Measurements from ENCODE around the gene DFFB. TPM values are rescaled to one million over a fixed set of nuclear protein-coding genes. Genes with fewer than 3 reads are reported as not detected.

Gene DFFB
- polyA plus RNA-seq, 1 donor from 2014 or later = 20.2 TPM

- Histone ChIP-seq H3K27ac (ENCODE audit: low read length) (no peak overlapping the region), H3K36me3 (ENCODE audit: insufficient read depth, low read length) (no peaks in the 10 kb centered on the region), H2AFZ (ENCODE audit: low read depth, low read length) (no peak overlapping the region), H3K27me3 (ENCODE audit: insufficient read depth, low read depth, low read length) (no peaks in the 10 kb centered on the region), H3K4me2 (ENCODE audit: low read length) (no peak overlapping the region), H3K9ac (ENCODE audit: low read length) (no peak overlapping the region), H3K9me3 (ENCODE audit: low read length) (no peaks in the 10 kb centered on the region), H3F3A (ENCODE audit: insufficient read depth, low read length, poor library complexity, severe bottlenecking) (no peaks in the 10 kb centered on the region), H4K20me1 (ENCODE audit: insufficient read depth) (no peaks in the 10 kb centered on the region), H3K4me3 (ENCODE audit: low read length) (no peak overlapping the region), H3K79me2 (replicated peaks; ENCODE audit: insufficient read depth, low read length) (no peaks in the 10 kb centered on the region), H3K9me2 (ENCODE audit: insufficient read depth, low read length) (no peaks in the 10 kb centered on the region)
- TF ChIP-seq, protein P1, sequence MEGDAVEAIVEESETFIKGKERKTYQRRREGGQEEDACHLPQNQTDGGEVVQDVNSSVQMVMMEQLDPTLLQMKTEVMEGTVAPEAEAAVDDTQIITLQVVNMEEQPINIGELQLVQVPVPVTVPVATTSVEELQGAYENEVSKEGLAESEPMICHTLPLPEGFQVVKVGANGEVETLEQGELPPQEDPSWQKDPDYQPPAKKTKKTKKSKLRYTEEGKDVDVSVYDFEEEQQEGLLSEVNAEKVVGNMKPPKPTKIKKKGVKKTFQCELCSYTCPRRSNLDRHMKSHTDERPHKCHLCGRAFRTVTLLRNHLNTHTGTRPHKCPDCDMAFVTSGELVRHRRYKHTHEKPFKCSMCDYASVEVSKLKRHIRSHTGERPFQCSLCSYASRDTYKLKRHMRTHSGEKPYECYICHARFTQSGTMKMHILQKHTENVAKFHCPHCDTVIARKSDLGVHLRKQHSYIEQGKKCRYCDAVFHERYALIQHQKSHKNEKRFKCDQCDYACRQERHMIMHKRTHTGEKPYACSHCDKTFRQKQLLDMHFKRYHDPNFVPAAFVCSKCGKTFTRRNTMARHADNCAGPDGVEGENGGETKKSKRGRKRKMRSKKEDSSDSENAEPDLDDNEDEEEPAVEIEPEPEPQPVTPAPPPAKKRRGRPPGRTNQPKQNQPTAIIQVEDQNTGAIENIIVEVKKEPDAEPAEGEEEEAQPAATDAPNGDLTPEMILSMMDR (IDR thresholded peaks at IDR 0.05; ENCODE audit: poor library complexity, severe bottlenecking) = no peak
- no peak for TF ChIP-seq RAD21 (conservative IDR thresholded peaks at IDR 0.05)
- TF ChIP-seq REST (IDR thresholded peaks at IDR 0.05; ENCODE audit: borderline replicate concordance) = no peak
- TF ChIP-seq TAF1 (IDR thresholded peaks at IDR 0.05; ENCODE audit: low read depth) = no peak
- no peak for TF ChIP-seq EZH2 (IDR thresholded peaks at IDR 0.05; ENCODE audit: borderline replicate concordance, insufficient read depth, low read length, poor library complexity, severe bottlenecking)
- TF ChIP-seq MXI1 (conservative IDR thresholded peaks at IDR 0.05; ENCODE audit: poor library complexity, severe bottlenecking) = no peak
- TF ChIP-seq EP300 (conservative IDR thresholded peaks at IDR 0.05; ENCODE audit: poor library complexity, severe bottlenecking) = no peak
- no peak for TF ChIP-seq SMC3 (conservative IDR thresholded peaks at IDR 0.05; ENCODE audit: poor library complexity)
- no peak for TF ChIP-seq POLR2AphosphoS5 (IDR thresholded peaks at IDR 0.05)
These were observed 51.7 kb downstream of the DFFB start for GRCh38 chr1:3908886-3909517.

GRCh38 chr1:3909615-3910014 lies 52.3 kb downstream of the DFFB start:
- no peaks in the 10 kb centered on the region for H3F3A ChIP-seq (ENCODE audit: insufficient read depth, low read length, poor library complexity, severe bottlenecking)
- no peaks in the 10 kb centered on the region for H3K79me2 ChIP-seq (replicated peaks; ENCODE audit: insufficient read depth, low read length)
- no peak for TF ChIP-seq TAF1 (IDR thresholded peaks at IDR 0.05; ENCODE audit: low read depth)
- TF ChIP-seq EP300 (conservative IDR thresholded peaks at IDR 0.05; ENCODE audit: poor library complexity, severe bottlenecking) = no peak
- TF ChIP-seq, protein P1 (IDR thresholded peaks at IDR 0.05; ENCODE audit: poor library complexity, severe bottlenecking) = no peak
- no peak for TF ChIP-seq MXI1 (conservative IDR thresholded peaks at IDR 0.05; ENCODE audit: poor library complexity, severe bottlenecking)
- TF ChIP-seq REST (IDR thresholded peaks at IDR 0.05; ENCODE audit: borderline replicate concordance) = no peak
- TF ChIP-seq RAD21 (conservative IDR thresholded peaks at IDR 0.05) = no peak
- TF ChIP-seq SMC3 (conservative IDR thresholded peaks at IDR 0.05; ENCODE audit: poor library complexity) = no peak
- no peak for TF ChIP-seq POLR2AphosphoS5 (IDR thresholded peaks at IDR 0.05)
- TF ChIP-seq EZH2 (IDR thresholded peaks at IDR 0.05; ENCODE audit: borderline replicate concordance, insufficient read depth, low read length, poor library complexity, severe bottlenecking) = no peak
- H3K27ac ChIP-seq (ENCODE audit: low read length) = no peak overlapping the region
- H3K27me3 ChIP-seq (ENCODE audit: insufficient read depth, low read depth, low read length) = no peaks in the 10 kb centered on the region
- no peak overlapping the region for H3K4me3 ChIP-seq (ENCODE audit: low read length)
- no peak overlapping the region for H2AFZ ChIP-seq (ENCODE audit: low read depth, low read length)
- no peaks in the 10 kb centered on the region for H4K20me1 ChIP-seq (ENCODE audit: insufficient read depth)
- no peak overlapping the region for H3K4me2 ChIP-seq (ENCODE audit: low read length)
- H3K36me3 ChIP-seq (ENCODE audit: insufficient read depth, low read length) = no peaks in the 10 kb centered on the region
- H3K9me3 ChIP-seq (ENCODE audit: low read length) = no peaks in the 10 kb centered on the region
- no peaks in the 10 kb centered on the region for H3K9me2 ChIP-seq (ENCODE audit: insufficient read depth, low read length)
- no peak overlapping the region for H3K9ac ChIP-seq (ENCODE audit: low read length)

Measured in neural cell (in vitro differentiated cells).